Loucy (cell line): ENCODE measurements around the gene PTPN3.

Experiments used
- CTCF ChIP-seq: fragments of 200-600 bp; sonication (generic); conservative IDR thresholded peaks from 2 replicates; pipeline ENCODE4 v1.5.1; 2014; ENCODE audit warnings: mild to moderate bottlenecking, antibody characterized with exemption, low read length
- EZH2phosphoT487 ChIP-seq: fragments of 200-600 bp; IDR thresholded peaks from 2 replicates; pipeline ENCODE4 v1.6.1; 2018; ENCODE audit warnings: antibody characterized with exemption, mild to moderate bottlenecking, moderate library complexity, borderline replicate concordance

- no peak for TF ChIP-seq CTCF
- TF ChIP-seq EZH2phosphoT487: no peak
Measured at GRCh38 chr9:109483744-109484429, 14.2 kb downstream of the PTPN3 start.
